Gastrocnemius medialis (tissue), 4 donors: ENCODE measurements around the gene SLC25A39. TPM values are rescaled to one million over a fixed set of nuclear protein-coding genes. Genes with fewer than 3 reads are reported as not detected.

Source experiments
- ATAC-seq, 2 donors: fragments of 150-250 bp; one replicate each; pipeline ENCODE4 v1.9.1; 2016
- DNase-seq, 2 donors: peaks; one replicate each; pipeline ENCODE4 v3.0.0-alpha.2; 2019
- H3K27ac ChIP-seq, 4 donors: fragments of 200-600 bp; sonication (generic); 1 replicate in 1 of 4; 2 replicates in 3 of 4; pipeline ENCODE4 v1.5.1; 2016 to 2018; ENCODE audit warnings: mild to moderate bottlenecking in 2 of 4, moderate library complexity in 1 of 4
- H3K27me3 ChIP-seq, 3 donors: fragments of 200-600 bp; sonication (generic) in 2 of 3; 1 replicate in 1 of 3; 2 replicates in 2 of 3; pipeline versions ENCODE4 v1.5.1 to v1.6.0; 2016 to 2019; ENCODE audit warnings: mild to moderate bottlenecking in 1 of 3, moderate library complexity in 1 of 3
- H3K36me3 ChIP-seq, 2 donors: fragments of 200-600 bp; sonication (generic) in 1 of 2; one replicate each; pipeline ENCODE4 v1.5.1; 2017 to 2018
- H3K4me1 ChIP-seq, 2 donors: fragments of 200-600 bp; sonication (generic) in 1 of 2; one replicate each; pipeline ENCODE4 v1.5.1; 2016 to 2017; ENCODE audit warnings: mild to moderate bottlenecking in 2 of 2
- H3K4me3 ChIP-seq, 4 donors: fragments of 200-600 bp; sonication (generic) in 3 of 4; 1 replicate in 1 of 4; 2 replicates in 3 of 4; pipeline ENCODE4 v1.5.1; 2016 to 2019; ENCODE audit warnings: mild to moderate bottlenecking in 2 of 4
- H3K9me3 ChIP-seq, 3 donors: fragments of 200-600 bp; sonication (generic) in 2 of 3; 1 replicate in 1 of 3; 2 replicates in 2 of 3; pipeline ENCODE4 v1.5.1; 2016 to 2019
- POLR2A ChIP-seq, 2 donors: fragments of 450-650 bp; IDR thresholded peaks; one replicate each; pipeline ENCODE4 v1.6.1; 2017; ENCODE audit warnings: antibody characterized with exemption in 2 of 2, mild to moderate bottlenecking in 2 of 2, moderate library complexity in 2 of 2
- in situ Hi-C, 4 donors: fragments of 200-750 bp; cut with MboI; loops; one replicate each; pipeline versions ENCODE4 v1.15.0 to v1.8.0; 2017; ENCODE audit warnings: low sequenced_read_pairs in 4 of 4
- intact Hi-C: fragments of 100-400 bp; cut with DNase I; formaldehyde crosslinking; loops from one replicate; pipeline ENCODE4 v1.15.1; 2023; ENCODE audit warnings: low total_unique reads
- total RNA-seq, 4 donors: library from RNA; depleted of rRNA; stranded (reverse); fragments of >200 nt; gene quantifications; one replicate each; pipeline versions ENCODE4 v1.1.0 to v1.2.3, GENCODE V29; 2016
- TF ChIP-seq, protein P1 (sequence below), 5 experiments: fragments of 450-650 bp in 3 of 5; fragments of 200-600 bp in 2 of 5; sonication (generic) in 2 of 5; IDR thresholded peaks in 4 of 5; conservative IDR thresholded peaks in 1 of 5; 1 replicate in 4 of 5; 2 replicates in 1 of 5; pipeline ENCODE4 v1.5.1; 2016 to 2019; ENCODE audit warnings: antibody characterized with exemption in 5 of 5, mild to moderate bottlenecking in 3 of 5, moderate library complexity in 3 of 5

SLC25A39 gene
- total RNA-seq, 4 donors from 2014 or later: 36.7 to 44.2 (median 38.4) TPM

DNA sequence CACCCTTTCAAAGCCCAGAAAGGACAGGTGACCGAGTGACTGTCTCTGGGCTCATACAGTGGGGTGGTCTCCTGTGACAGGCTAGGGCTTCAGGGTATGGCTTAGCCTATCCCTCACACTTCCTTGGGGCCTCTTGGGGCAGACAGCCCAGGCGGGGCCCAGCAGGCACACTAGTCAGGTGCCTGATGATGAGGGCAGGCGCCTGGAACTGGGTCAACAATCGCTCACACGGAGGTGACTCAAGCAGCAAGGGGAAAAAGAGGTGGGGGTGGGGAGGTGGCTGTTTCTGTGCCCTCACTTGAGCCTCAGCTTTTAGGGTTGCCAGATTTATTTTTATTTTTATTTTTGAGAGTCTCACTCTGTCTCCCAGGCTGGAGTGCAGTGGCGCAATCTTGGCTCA is 14.1 kb upstream of the SLC25A39 start:
- Histone ChIP-seq H3K4me1 (no peaks in the 10 kb centered on the region), H3K27me3 (no peaks in the 10 kb centered on the region), H3K4me3 (no peak overlapping the region), H3K36me3 (no peaks in the 10 kb centered on the region), H3K9me3 (no peaks in the 10 kb centered on the region), H3K27ac (no peak overlapping the region)
- no peak for DNase-seq
- intact Hi-C loops (no loop called here), in situ Hi-C loops (loop anchor here in 1 of 4 donors (10.0 kb wide), 1 partner anchor 134 kb away; no protein-coding TSS in a partner anchor)
- TF ChIP-seq, protein P1, sequence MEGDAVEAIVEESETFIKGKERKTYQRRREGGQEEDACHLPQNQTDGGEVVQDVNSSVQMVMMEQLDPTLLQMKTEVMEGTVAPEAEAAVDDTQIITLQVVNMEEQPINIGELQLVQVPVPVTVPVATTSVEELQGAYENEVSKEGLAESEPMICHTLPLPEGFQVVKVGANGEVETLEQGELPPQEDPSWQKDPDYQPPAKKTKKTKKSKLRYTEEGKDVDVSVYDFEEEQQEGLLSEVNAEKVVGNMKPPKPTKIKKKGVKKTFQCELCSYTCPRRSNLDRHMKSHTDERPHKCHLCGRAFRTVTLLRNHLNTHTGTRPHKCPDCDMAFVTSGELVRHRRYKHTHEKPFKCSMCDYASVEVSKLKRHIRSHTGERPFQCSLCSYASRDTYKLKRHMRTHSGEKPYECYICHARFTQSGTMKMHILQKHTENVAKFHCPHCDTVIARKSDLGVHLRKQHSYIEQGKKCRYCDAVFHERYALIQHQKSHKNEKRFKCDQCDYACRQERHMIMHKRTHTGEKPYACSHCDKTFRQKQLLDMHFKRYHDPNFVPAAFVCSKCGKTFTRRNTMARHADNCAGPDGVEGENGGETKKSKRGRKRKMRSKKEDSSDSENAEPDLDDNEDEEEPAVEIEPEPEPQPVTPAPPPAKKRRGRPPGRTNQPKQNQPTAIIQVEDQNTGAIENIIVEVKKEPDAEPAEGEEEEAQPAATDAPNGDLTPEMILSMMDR (IDR thresholded peaks at IDR 0.05 in 4 of 5, conservative IDR thresholded peaks at IDR 0.05 in 1 of 5): no peak
- ATAC-seq: no peak

DNA sequence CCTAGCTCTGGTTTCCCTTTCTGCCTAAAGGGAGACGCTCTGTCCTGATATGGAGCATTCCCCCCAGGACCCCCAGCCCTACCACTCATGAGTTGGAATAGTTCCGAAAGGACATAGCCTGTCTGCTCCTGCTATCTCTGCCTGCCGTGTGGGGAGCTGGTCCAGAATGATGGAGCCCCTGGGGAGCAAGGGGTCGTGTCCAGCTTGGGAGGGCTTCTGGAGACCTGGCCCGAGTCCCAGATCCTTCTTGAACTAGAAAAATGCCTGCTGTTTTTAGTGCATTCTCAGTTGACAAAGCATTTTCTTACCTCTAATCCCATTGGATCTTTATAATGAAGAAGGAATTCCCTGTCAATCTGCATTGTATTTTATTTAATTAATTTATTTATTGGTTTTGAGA is 11.3 kb upstream of the SLC25A39 start:
- Histone ChIP-seq H3K27me3 (no peaks in the 10 kb centered on the region), H3K9me3 (no peaks in the 10 kb centered on the region), H3K4me1 (peaks cover 0 to 3% of the 10 kb centered on the region in 2 donors), H3K27ac (no peak overlapping the region), H3K36me3 (no peaks in the 10 kb centered on the region), H3K4me3 (no peak overlapping the region)
- intact Hi-C loops: no loop called here
- ATAC-seq: no peak
- in situ Hi-C loops: loop anchor here in 1 of 4 donors (10.0 kb wide), 1 partner anchor 131 kb away; no protein-coding TSS in a partner anchor
- no peak for DNase-seq
- TF ChIP-seq POLR2A (IDR thresholded peaks at IDR 0.05): no peak
- TF ChIP-seq, protein P1 (IDR thresholded peaks at IDR 0.05 in 4 of 5, conservative IDR thresholded peaks at IDR 0.05 in 1 of 5): no peak

DNA sequence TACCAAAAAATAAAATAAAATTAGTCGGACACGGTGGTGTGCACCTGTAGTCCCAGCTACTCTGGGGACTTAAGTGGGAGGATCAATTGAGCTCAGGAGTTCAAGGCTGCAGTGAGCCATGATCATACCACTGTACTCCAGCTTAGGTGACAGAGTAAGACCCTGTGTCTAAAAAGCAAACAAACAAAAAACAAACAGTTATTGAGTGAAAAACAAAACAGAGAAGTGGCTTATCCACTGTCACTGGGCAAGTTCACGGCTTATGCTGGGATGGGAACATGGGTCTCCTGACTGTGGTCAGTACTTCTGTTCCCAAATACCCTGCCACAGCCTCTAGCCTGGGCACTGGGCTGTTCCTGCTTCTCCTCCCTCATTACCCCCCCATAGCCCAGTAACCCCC is 10.9 kb upstream of the SLC25A39 start:
- Histone ChIP-seq H3K36me3 (no peaks in the 10 kb centered on the region), H3K4me3 (no peak overlapping the region), H3K9me3 (no peaks in the 10 kb centered on the region), H3K4me1 (peaks cover 0 to 5% of the 10 kb centered on the region in 2 donors), H3K27ac (no peak overlapping the region), H3K27me3 (no peaks in the 10 kb centered on the region)
- ATAC-seq (no peak), DNase-seq (no peak)
- in situ Hi-C loops (loop anchor here in 1 of 4 donors (10.0 kb wide), 1 partner anchor 131 kb away; no protein-coding TSS in a partner anchor), intact Hi-C loops (no loop called here)
- no peak for TF ChIP-seq POLR2A (IDR thresholded peaks at IDR 0.05)
- TF ChIP-seq, protein P1 (IDR thresholded peaks at IDR 0.05 in 4 of 5, conservative IDR thresholded peaks at IDR 0.05 in 1 of 5): no peak

DNA sequence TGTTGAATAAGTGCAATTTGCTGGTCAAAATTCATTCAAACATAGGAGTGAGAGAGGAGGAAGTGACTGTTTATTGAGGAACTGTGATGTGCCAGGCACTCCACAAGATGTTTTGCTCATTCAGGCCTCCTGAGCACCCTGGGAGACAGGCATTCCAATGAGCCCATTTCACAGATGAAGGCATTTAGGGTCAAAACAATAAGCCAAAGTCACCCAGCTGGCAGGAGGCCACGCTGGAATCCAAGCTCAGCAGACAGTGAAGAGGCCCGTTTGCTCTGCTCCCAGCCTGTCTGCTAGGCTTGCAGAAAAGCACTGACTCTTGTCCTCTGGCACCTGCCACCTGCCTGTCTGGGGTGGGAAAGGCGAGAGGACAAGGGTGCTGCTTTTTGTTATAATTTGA is 10.1 kb upstream of the SLC25A39 start:
- Histone ChIP-seq H3K27me3 (no peaks in the 10 kb centered on the region), H3K27ac (no peak overlapping the region), H3K4me1 (peaks cover 0 to 5% of the 10 kb centered on the region in 2 donors), H3K9me3 (no peaks in the 10 kb centered on the region), H3K4me3 (no peak overlapping the region), H3K36me3 (no peaks in the 10 kb centered on the region)
- in situ Hi-C loops: loop anchor here in 3 of 4 donors (5.0 to 10.0 kb wide), 3 partner anchors 122 to 132 kb away; no protein-coding TSS in a partner anchor
- ATAC-seq: no peak
- no peak for DNase-seq
- intact Hi-C loops: no loop called here
- TF ChIP-seq, protein P1 (IDR thresholded peaks at IDR 0.05 in 4 of 5, conservative IDR thresholded peaks at IDR 0.05 in 1 of 5): no peak
- TF ChIP-seq POLR2A (IDR thresholded peaks at IDR 0.05): no peak

DNA sequence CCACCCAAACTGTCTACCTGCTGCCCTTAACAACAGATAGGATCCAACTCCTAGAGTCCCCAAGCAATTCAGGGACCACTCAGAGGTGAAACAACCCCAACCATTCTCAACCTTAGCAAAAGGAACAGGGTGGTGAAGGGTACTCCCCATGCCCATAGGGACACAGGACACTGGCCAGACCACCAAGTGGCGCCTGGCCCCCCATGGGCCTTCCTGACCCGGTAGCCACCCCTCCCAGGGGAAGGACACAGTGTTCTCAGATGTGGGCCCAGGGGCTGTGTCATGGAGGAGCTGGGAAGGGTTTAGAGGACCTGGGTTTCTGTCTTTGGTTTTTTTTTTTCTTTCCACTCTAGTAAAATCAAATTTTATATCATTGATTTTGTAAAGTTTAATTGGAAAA is 9.7 kb upstream of the SLC25A39 start:
- intact Hi-C loops (no loop called here), in situ Hi-C loops (loop anchor here in 3 of 4 donors (5.0 to 10.0 kb wide), 3 partner anchors 122 to 132 kb away; no protein-coding TSS in a partner anchor)
- peaks cover 0 to 5% of the 10 kb centered on the region in 2 donors for H3K4me1 ChIP-seq
- DNase-seq (no peak), ATAC-seq (no peak)
- H3K4me3 ChIP-seq: no peak overlapping the region
- H3K27me3 ChIP-seq: no peaks in the 10 kb centered on the region
- no peak overlapping the region for H3K27ac ChIP-seq
- H3K36me3 ChIP-seq: no peaks in the 10 kb centered on the region
- TF ChIP-seq, protein P1 (IDR thresholded peaks at IDR 0.05 in 4 of 5, conservative IDR thresholded peaks at IDR 0.05 in 1 of 5): no peak
- no peak for TF ChIP-seq POLR2A (IDR thresholded peaks at IDR 0.05)
- no peaks in the 10 kb centered on the region for H3K9me3 ChIP-seq
